Measurements from ENCODE around the gene GRHL1.

The GRHL1 gene

GRCh38 chr2:9975805-9976447 is 24.4 kb downstream of the GRHL1 start:
- H3K4me3 ChIP-seq (ENCODE audit: low read length), result no peak overlapping the region
- H3K36me3 ChIP-seq (ENCODE audit: insufficient read depth, low read depth, low read length), result no peaks in the 10 kb centered on the region
- no peaks in the 10 kb centered on the region for H3K27me3 ChIP-seq (ENCODE audit: insufficient read depth, low read length)
- no peak overlapping the region for H3K9ac ChIP-seq (ENCODE audit: low read depth, low read length)
- no peaks in the 10 kb centered on the region for H3K9me3 ChIP-seq (ENCODE audit: insufficient read depth, low read depth, low read length)
- H3K27ac ChIP-seq (ENCODE audit: low read length), result no peak overlapping the region
- no peaks in the 10 kb centered on the region for H3K4me1 ChIP-seq (ENCODE audit: insufficient read depth, low read length)

- H3K36me3 ChIP-seq (ENCODE audit: insufficient read depth, low read depth, low read length), result no peaks in the 10 kb centered on the region
- H3K9ac ChIP-seq (ENCODE audit: low read depth, low read length), result no peak overlapping the region
- H3K27me3 ChIP-seq (ENCODE audit: insufficient read depth, low read length), result no peaks in the 10 kb centered on the region
- no peaks in the 10 kb centered on the region for H3K4me1 ChIP-seq (ENCODE audit: insufficient read depth, low read length)
- no peak overlapping the region for H3K27ac ChIP-seq (ENCODE audit: low read length)
- no peaks in the 10 kb centered on the region for H3K9me3 ChIP-seq (ENCODE audit: insufficient read depth, low read depth, low read length)
- no peak overlapping the region for H3K4me3 ChIP-seq (ENCODE audit: low read length)
Observed at GRCh38 chr2:9979977-9980376, 28.5 kb downstream of the GRHL1 start.

GRCh38 chr2:9980520-9980919 is 29.0 kb downstream of the GRHL1 start:
- Histone ChIP-seq H3K4me3 (ENCODE audit: low read length) (no peak overlapping the region), H3K36me3 (ENCODE audit: insufficient read depth, low read depth, low read length) (no peaks in the 10 kb centered on the region), H3K9ac (ENCODE audit: low read depth, low read length) (no peak overlapping the region), H3K27me3 (ENCODE audit: insufficient read depth, low read length) (no peaks in the 10 kb centered on the region), H3K27ac (ENCODE audit: low read length) (no peak overlapping the region), H3K9me3 (ENCODE audit: insufficient read depth, low read depth, low read length) (no peaks in the 10 kb centered on the region), H3K4me1 (ENCODE audit: insufficient read depth, low read length) (no peaks in the 10 kb centered on the region)

- Histone ChIP-seq H3K4me1 (ENCODE audit: insufficient read depth, low read length) (no peaks in the 10 kb centered on the region), H3K4me3 (ENCODE audit: low read length) (no peak overlapping the region), H3K9me3 (ENCODE audit: insufficient read depth, low read depth, low read length) (no peaks in the 10 kb centered on the region), H3K36me3 (ENCODE audit: insufficient read depth, low read depth, low read length) (no peaks in the 10 kb centered on the region), H3K9ac (ENCODE audit: low read depth, low read length) (no peak overlapping the region), H3K27me3 (ENCODE audit: insufficient read depth, low read length) (no peaks in the 10 kb centered on the region), H3K27ac (ENCODE audit: low read length) (no peak overlapping the region)
Observed at GRCh38 chr2:9981655-9982054, 30.2 kb downstream of the GRHL1 start.

- Histone ChIP-seq H3K4me3 (ENCODE audit: low read length) (no peak overlapping the region), H3K27me3 (ENCODE audit: insufficient read depth, low read length) (no peaks in the 10 kb centered on the region), H3K9me3 (ENCODE audit: insufficient read depth, low read depth, low read length) (no peaks in the 10 kb centered on the region), H3K9ac (ENCODE audit: low read depth, low read length) (no peak overlapping the region), H3K4me1 (ENCODE audit: insufficient read depth, low read length) (no peaks in the 10 kb centered on the region), H3K27ac (ENCODE audit: low read length) (no peak overlapping the region), H3K36me3 (ENCODE audit: insufficient read depth, low read depth, low read length) (no peaks in the 10 kb centered on the region)
Observed at GRCh38 chr2:9982248-9982647, 30.8 kb downstream of the GRHL1 start.

DNA sequence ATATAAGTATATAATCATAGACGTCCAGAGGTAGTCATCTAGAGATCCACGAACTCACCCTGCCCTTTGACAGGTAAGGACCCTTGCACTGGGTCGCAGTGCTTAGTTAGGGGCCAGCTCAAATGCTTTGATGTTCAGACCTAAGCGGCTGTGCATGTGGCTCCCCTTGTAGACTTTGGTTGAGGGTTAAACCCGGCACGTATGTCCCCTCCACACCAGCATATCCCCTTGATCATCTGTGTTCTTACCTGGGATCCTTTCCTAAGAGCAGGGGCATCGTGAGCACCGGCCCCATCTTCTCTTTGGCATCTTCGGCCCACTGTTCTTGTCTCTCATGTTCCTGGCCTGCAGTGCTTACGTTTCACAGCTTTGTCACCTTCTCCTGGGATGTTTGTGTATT is 31.4 kb downstream of the GRHL1 start:
- Histone ChIP-seq H3K9ac (ENCODE audit: low read depth, low read length) (no peak overlapping the region), H3K4me1 (ENCODE audit: insufficient read depth, low read length) (no peaks in the 10 kb centered on the region), H3K27ac (ENCODE audit: low read length) (no peak overlapping the region), H3K27me3 (ENCODE audit: insufficient read depth, low read length) (no peaks in the 10 kb centered on the region), H3K36me3 (ENCODE audit: insufficient read depth, low read depth, low read length) (no peaks in the 10 kb centered on the region), H3K4me3 (ENCODE audit: low read length) (no peak overlapping the region), H3K9me3 (ENCODE audit: insufficient read depth, low read depth, low read length) (no peaks in the 10 kb centered on the region)

GRCh38 chr2:9983401-9984216 is 32.1 kb downstream of the GRHL1 start:
- Histone ChIP-seq H3K27me3 (ENCODE audit: insufficient read depth, low read length) (no peaks in the 10 kb centered on the region), H3K27ac (ENCODE audit: low read length) (no peak overlapping the region), H3K9ac (ENCODE audit: low read depth, low read length) (no peak overlapping the region), H3K4me3 (ENCODE audit: low read length) (no peak overlapping the region), H3K36me3 (ENCODE audit: insufficient read depth, low read depth, low read length) (no peaks in the 10 kb centered on the region), H3K4me1 (ENCODE audit: insufficient read depth, low read length) (no peaks in the 10 kb centered on the region), H3K9me3 (ENCODE audit: insufficient read depth, low read depth, low read length) (no peaks in the 10 kb centered on the region)

DNA sequence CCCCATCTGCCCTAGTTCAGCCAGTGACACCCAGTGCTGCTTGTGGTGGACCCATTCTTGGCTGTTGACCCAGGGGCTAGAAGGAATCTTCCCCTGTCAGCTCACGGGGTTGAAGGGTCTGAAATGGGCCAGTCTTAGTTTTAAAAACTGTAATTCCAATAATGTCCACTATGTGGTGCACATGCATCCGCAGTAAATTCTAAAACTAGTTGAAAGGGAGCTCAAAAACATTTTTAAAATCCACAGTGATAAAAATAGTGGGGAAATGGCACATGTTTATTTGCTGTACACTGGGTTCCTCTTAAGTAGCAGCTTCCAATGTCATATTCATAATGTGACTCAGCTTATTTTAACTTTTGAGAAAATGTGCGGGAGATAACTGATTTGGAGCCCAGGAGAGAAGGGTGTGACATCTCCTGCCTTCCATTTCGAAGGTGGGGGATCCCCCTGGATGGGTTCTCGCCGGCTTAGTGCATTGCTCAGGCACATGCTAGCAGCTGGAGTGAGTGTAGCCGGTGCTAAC is 32.8 kb downstream of the GRHL1 start:
- H3K27ac ChIP-seq (ENCODE audit: low read length), result no peak overlapping the region
- H3K4me3 ChIP-seq (ENCODE audit: low read length), result no peak overlapping the region
- no peaks in the 10 kb centered on the region for H3K27me3 ChIP-seq (ENCODE audit: insufficient read depth, low read length)
- H3K4me1 ChIP-seq (ENCODE audit: insufficient read depth, low read length), result no peaks in the 10 kb centered on the region
- H3K36me3 ChIP-seq (ENCODE audit: insufficient read depth, low read depth, low read length), result no peaks in the 10 kb centered on the region
- H3K9ac ChIP-seq (ENCODE audit: low read depth, low read length), result no peak overlapping the region
- H3K9me3 ChIP-seq (ENCODE audit: insufficient read depth, low read depth, low read length), result no peaks in the 10 kb centered on the region

GRCh38 chr2:9984871-9985480 is 33.5 kb downstream of the GRHL1 start:
- no peaks in the 10 kb centered on the region for H3K9me3 ChIP-seq (ENCODE audit: insufficient read depth, low read depth, low read length)
- no peaks in the 10 kb centered on the region for H3K36me3 ChIP-seq (ENCODE audit: insufficient read depth, low read depth, low read length)
- H3K9ac ChIP-seq (ENCODE audit: low read depth, low read length), result no peak overlapping the region
- H3K27me3 ChIP-seq (ENCODE audit: insufficient read depth, low read length), result no peaks in the 10 kb centered on the region
- H3K27ac ChIP-seq (ENCODE audit: low read length), result no peak overlapping the region
- no peaks in the 10 kb centered on the region for H3K4me1 ChIP-seq (ENCODE audit: insufficient read depth, low read length)
- H3K4me3 ChIP-seq (ENCODE audit: low read length), result no peak overlapping the region

DNA sequence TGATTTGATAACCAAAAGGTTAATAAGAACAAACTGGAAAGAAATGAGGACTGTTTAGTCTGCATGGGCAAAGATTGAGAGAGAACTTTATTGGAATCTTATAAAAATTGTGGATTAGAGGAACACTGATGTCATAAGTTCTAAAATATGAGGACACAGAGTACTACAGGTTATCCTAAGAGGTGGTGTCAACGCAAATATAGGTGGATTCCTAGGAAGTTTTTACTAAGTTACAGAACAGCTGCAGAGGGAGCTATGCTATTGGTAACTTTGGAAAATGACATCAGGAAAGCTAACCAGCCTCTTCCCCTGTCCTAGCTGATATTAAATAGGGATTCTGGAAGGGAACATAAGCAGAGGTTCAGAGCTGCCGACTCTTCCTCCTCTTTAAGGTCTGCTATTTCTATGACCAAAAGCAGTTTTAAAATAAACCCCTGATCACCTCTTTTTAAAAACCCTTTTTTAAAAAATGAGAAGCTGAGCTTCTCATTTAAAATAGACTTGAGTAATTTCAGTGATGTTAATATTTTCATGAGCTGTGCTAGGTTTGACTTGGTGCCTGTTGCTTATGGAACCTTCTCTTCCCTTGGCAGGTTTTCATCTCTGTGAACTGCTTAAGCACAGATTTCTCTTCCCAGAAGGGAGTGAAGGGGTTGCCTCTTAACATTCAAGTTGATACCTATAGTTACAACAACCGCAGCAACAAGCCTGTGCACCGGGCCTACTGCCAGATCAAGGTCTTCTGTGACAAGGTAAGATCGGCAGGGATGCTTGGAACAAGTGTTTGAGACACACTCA is 34.2 kb downstream of the GRHL1 start:
- Histone ChIP-seq H3K4me1 (ENCODE audit: insufficient read depth, low read length) (no peaks in the 10 kb centered on the region), H3K9ac (ENCODE audit: low read depth, low read length) (no peak overlapping the region), H3K4me3 (ENCODE audit: low read length) (no peak overlapping the region), H3K9me3 (ENCODE audit: insufficient read depth, low read depth, low read length) (no peaks in the 10 kb centered on the region), H3K27me3 (ENCODE audit: insufficient read depth, low read length) (no peaks in the 10 kb centered on the region), H3K36me3 (ENCODE audit: insufficient read depth, low read depth, low read length) (no peaks in the 10 kb centered on the region), H3K27ac (ENCODE audit: low read length) (no peak overlapping the region)

DNA sequence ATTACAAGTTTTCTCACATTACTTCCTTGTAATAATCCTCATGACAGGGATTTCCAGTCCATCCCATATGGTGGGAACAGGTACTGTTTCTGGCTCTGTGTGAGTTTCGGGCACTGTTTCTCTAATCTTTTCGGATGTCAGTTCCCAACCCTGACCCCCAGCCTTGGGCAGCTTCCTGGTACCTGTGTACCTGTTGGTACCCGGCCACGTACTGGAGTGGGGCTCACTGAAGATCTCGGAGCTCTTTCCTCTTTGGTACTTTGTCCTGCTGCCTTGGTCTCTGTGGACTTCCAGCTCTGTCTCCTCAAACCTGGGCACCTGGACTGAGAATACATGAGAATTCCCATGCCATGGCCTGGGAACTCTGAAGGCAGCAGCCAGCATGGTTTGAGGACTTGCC is 36.8 kb downstream of the GRHL1 start:
- Histone ChIP-seq H3K27ac (ENCODE audit: low read length) (no peak overlapping the region), H3K4me1 (ENCODE audit: insufficient read depth, low read length) (no peaks in the 10 kb centered on the region), H3K9me3 (ENCODE audit: insufficient read depth, low read depth, low read length) (no peaks in the 10 kb centered on the region), H3K27me3 (ENCODE audit: insufficient read depth, low read length) (no peaks in the 10 kb centered on the region), H3K9ac (ENCODE audit: low read depth, low read length) (no peak overlapping the region), H3K36me3 (ENCODE audit: insufficient read depth, low read depth, low read length) (no peaks in the 10 kb centered on the region), H3K4me3 (ENCODE audit: low read length) (no peak overlapping the region)

All from iPS-20b (cell line).